ENCODE results near the gene CCDC43.

DNA sequence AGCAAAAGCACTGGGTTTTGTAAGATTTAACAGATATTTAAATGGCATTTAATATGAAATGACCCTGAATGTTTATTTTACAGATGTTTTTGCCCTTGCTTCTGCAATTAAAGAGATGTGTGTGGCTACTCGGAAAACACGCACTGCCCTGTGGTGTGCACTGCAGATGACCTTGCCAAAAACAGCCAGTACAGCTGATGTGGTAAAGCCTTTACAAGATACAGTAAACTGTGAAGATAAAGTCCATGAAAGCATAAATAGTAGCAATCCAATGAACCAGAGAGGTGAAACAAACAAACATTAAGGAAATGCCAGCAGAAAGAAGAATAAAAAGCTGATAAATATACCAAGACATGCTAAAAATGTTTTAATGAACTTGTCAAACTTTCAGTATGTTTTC, 15.7 kb downstream of the CCDC43 start:
- TF ChIP-seq, protein P1, sequence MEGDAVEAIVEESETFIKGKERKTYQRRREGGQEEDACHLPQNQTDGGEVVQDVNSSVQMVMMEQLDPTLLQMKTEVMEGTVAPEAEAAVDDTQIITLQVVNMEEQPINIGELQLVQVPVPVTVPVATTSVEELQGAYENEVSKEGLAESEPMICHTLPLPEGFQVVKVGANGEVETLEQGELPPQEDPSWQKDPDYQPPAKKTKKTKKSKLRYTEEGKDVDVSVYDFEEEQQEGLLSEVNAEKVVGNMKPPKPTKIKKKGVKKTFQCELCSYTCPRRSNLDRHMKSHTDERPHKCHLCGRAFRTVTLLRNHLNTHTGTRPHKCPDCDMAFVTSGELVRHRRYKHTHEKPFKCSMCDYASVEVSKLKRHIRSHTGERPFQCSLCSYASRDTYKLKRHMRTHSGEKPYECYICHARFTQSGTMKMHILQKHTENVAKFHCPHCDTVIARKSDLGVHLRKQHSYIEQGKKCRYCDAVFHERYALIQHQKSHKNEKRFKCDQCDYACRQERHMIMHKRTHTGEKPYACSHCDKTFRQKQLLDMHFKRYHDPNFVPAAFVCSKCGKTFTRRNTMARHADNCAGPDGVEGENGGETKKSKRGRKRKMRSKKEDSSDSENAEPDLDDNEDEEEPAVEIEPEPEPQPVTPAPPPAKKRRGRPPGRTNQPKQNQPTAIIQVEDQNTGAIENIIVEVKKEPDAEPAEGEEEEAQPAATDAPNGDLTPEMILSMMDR (IDR thresholded peaks at IDR 0.05): no peak
- TF ChIP-seq POLR2A (IDR thresholded peaks at IDR 0.05): no peak
